NT2/D1 (cell line): Measurements from ENCODE around the gene ECT2L.
"Not testable (repeated sequence)": the region's sequence is repeated elsewhere in the genome, so short reads cannot be mapped to it uniquely, and the experiment has no call there.

ENCODE experiments used
- DNase-seq: peaks from one replicate; pipeline ENCODE4 v3.0.0-alpha.2; 2011; ENCODE audit warnings: low read depth, low spot score
- H3K27me3 ChIP-seq: 2 replicates; pipeline ENCODE4 v1.6.0; 2011; ENCODE audit warnings: mild to moderate bottlenecking; ENCODE audit not compliant: insufficient read length, insufficient read depth
- H3K36me3 ChIP-seq: 2 replicates; pipeline ENCODE4 v1.6.1; 2011; ENCODE audit warnings: mild to moderate bottlenecking, low read length, mixed read lengths; ENCODE audit not compliant: insufficient read depth, insufficient read length
- H3K4me1 ChIP-seq: 2 replicates; pipeline ENCODE4 v1.5.1; 2011; ENCODE audit not compliant: insufficient read depth, insufficient read length
- H3K4me3 ChIP-seq: 2 replicates; pipeline ENCODE4 v1.5.1; 2011; ENCODE audit warnings: low read depth; ENCODE audit not compliant: insufficient read length
- H3K9ac ChIP-seq: 2 replicates; pipeline ENCODE4 v1.6.0; 2011; ENCODE audit warnings: low read depth; ENCODE audit not compliant: insufficient read length
- H3K9me3 ChIP-seq: 2 replicates; pipeline ENCODE4 v1.5.1; 2011; ENCODE audit warnings: mild to moderate bottlenecking, low read length; ENCODE audit not compliant: insufficient read depth
- SUZ12 ChIP-seq: IDR thresholded peaks from 2 replicates; pipeline ENCODE4 v1.6.1; 2011; ENCODE audit not compliant: insufficient read length, insufficient read depth; ENCODE audit errors: extremely low read depth
- YY1 ChIP-seq: IDR thresholded peaks from 2 replicates; pipeline ENCODE4 v1.6.1; 2011; ENCODE audit not compliant: insufficient read length, insufficient read depth
- ZNF274 ChIP-seq: IDR thresholded peaks from 2 replicates; pipeline ENCODE4 v1.6.1; 2011; ENCODE audit warnings: mild to moderate bottlenecking, low read depth, low read length

ECT2L gene

GRCh38 chr6:138923561-138923960, 127.7 kb downstream of the ECT2L start:
- no peak for DNase-seq
- H3K9ac ChIP-seq, result no peak overlapping the region
- TF ChIP-seq SUZ12 (no peak), YY1 (no peak), ZNF274 (no peak)
- H3K4me3 ChIP-seq, result no peak overlapping the region
- no peaks in the 10 kb centered on the region for H3K27me3 ChIP-seq
- no peaks in the 10 kb centered on the region for H3K9me3 ChIP-seq
- H3K36me3 ChIP-seq, result peaks cover 3% of the 10 kb centered on the region
- H3K4me1 ChIP-seq, result no peaks in the 10 kb centered on the region

- peaks cover 6% of the 10 kb centered on the region for H3K36me3 ChIP-seq
- no peak for DNase-seq
- H3K9me3 ChIP-seq, result no peaks in the 10 kb centered on the region
Observed at GRCh38 chr6:138925806-138926205, 129.9 kb downstream of the ECT2L start.

GRCh38 chr6:138926579-138926978, 130.7 kb downstream of the ECT2L start:
- TF ChIP-seq SUZ12 (no peak), YY1 (no peak), ZNF274 (no peak)

More at GRCh38 chr6:138925806-138926205, 129.9 kb downstream of the ECT2L start:
- H3K27me3 ChIP-seq, result no peaks in the 10 kb centered on the region
- no peaks in the 10 kb centered on the region for H3K4me1 ChIP-seq
- no peak for TF ChIP-seq ZNF274
- no peak for TF ChIP-seq YY1
- no peak for TF ChIP-seq SUZ12
- H3K9ac ChIP-seq, result no peak overlapping the region
- H3K4me3 ChIP-seq, result no peak overlapping the region

GRCh38 chr6:138931660-138932059, 135.8 kb downstream of the ECT2L start:
- H3K9ac ChIP-seq, result no peak overlapping the region
- no peak for DNase-seq
- no peaks in the 10 kb centered on the region for H3K4me1 ChIP-seq
- H3K9me3 ChIP-seq, result no peaks in the 10 kb centered on the region; the same call in 1 of the 2 replicates
- H3K36me3 ChIP-seq, result peaks cover 10% of the 10 kb centered on the region
- TF ChIP-seq SUZ12 (no peak), ZNF274 (no peak), YY1 (no peak)
- no peak overlapping the region for H3K4me3 ChIP-seq
- H3K27me3 ChIP-seq, result no peaks in the 10 kb centered on the region

More at GRCh38 chr6:138926579-138926978, 130.7 kb downstream of the ECT2L start:
- DNase-seq, result no peak
- H3K27me3 ChIP-seq, result no peaks in the 10 kb centered on the region
- H3K36me3 ChIP-seq, result peaks cover 6% of the 10 kb centered on the region
- H3K9me3 ChIP-seq, result no peaks in the 10 kb centered on the region
- H3K4me3 ChIP-seq, result no peak overlapping the region
- H3K9ac ChIP-seq, result no peak overlapping the region
- H3K4me1 ChIP-seq, result no peaks in the 10 kb centered on the region

- H3K9me3 ChIP-seq, H3K9ac ChIP-seq: not testable (repeated sequence)
- peaks cover 12% of the 10 kb centered on the region for H3K36me3 ChIP-seq
Observed at GRCh38 chr6:138936873-138937272, 141.0 kb downstream of the ECT2L start.

GRCh38 chr6:138943089-138943625, 147.3 kb downstream of the ECT2L start:
- Histone ChIP-seq H3K9ac (no peak overlapping the region), H3K4me3 (no peak overlapping the region), H3K4me1 (no peaks in the 10 kb centered on the region), H3K9me3 (no peaks in the 10 kb centered on the region; the same call in 1 of the 2 replicates), H3K36me3 (peaks cover 29% of the 10 kb centered on the region), H3K27me3 (no peaks in the 10 kb centered on the region)
- no peak for DNase-seq
- TF ChIP-seq ZNF274 (no peak), SUZ12 (no peak), YY1 (no peak)

More at GRCh38 chr6:138936873-138937272, 141.0 kb downstream of the ECT2L start:
- not testable (repeated sequence) for H3K27me3 ChIP-seq, H3K4me1 ChIP-seq, DNase-seq, H3K4me3 ChIP-seq

- TF ChIP-seq SUZ12 (no peak), YY1 (no peak), ZNF274 (no peak)
- DNase-seq, result no peak
- no peaks in the 10 kb centered on the region for H3K27me3 ChIP-seq
- no peaks in the 10 kb centered on the region for H3K4me1 ChIP-seq
- H3K36me3 ChIP-seq, result peaks cover 29% of the 10 kb centered on the region
- H3K9ac ChIP-seq, result no peak overlapping the region
- no peaks in the 10 kb centered on the region for H3K9me3 ChIP-seq
- H3K4me3 ChIP-seq, result no peak overlapping the region
Observed at GRCh38 chr6:138944412-138944811, 148.5 kb downstream of the ECT2L start.
